Upper lobe of left lung (tissue), 6 donors: ENCODE measurements around the gene NACC2. TPM values are rescaled to one million over a fixed set of nuclear protein-coding genes. Genes with fewer than 3 reads are reported as not detected.

Source experiments
- ATAC-seq, 2 donors: fragments of 200-7000 bp; cut with Tn5 transposase; one replicate each; pipeline ENCODE4 v1.9.1; 2022; ENCODE audit warnings: mild to moderate bottlenecking in 2 of 2, moderate library complexity in 2 of 2; ENCODE audit not compliant: low FRiP score in 2 of 2
- DNase-seq, 2 donors: peaks; one replicate each; pipeline ENCODE4 v3.0.0-alpha.2; 2019 to 2020
- H3K27ac ChIP-seq, 4 donors: fragments of 200-600 bp; sonication (generic); one replicate each; pipeline ENCODE4 v1.5.1; 2016 to 2019
- H3K27me3 ChIP-seq, 4 donors: fragments of 200-600 bp; sonication (generic); one replicate each; pipeline ENCODE4 v1.5.1; 2017 to 2019
- H3K36me3 ChIP-seq, 4 donors: fragments of 200-600 bp; sonication (generic); one replicate each; pipeline ENCODE4 v1.5.1; 2016 to 2019
- H3K4me1 ChIP-seq, 4 donors: fragments of 200-600 bp; sonication (generic); one replicate each; pipeline ENCODE4 v1.5.1; 2018 to 2019
- H3K4me3 ChIP-seq, 4 donors: fragments of 200-600 bp; sonication (generic); one replicate each; pipeline ENCODE4 v1.5.1; 2017 to 2019; ENCODE audit warnings: mild to moderate bottlenecking in 2 of 4, moderate library complexity in 1 of 4
- H3K9me3 ChIP-seq, 4 donors: fragments of 200-600 bp; sonication (generic); one replicate each; pipeline ENCODE4 v1.5.1; 2018 to 2019
- EP300 ChIP-seq, 4 donors: sonication (generic); formaldehyde crosslinking; IDR thresholded peaks; one replicate each; pipeline ENCODE4 v1.5.1; 2017; ENCODE audit warnings: antibody characterized with exemption in 4 of 4, control low read depth in 2 of 4
- POLR2A ChIP-seq, 4 donors: fragments of 450-650 bp; IDR thresholded peaks; one replicate each; pipeline ENCODE4 v1.5.1; 2016 to 2017; ENCODE audit warnings: antibody characterized with exemption in 4 of 4, mild to moderate bottlenecking in 2 of 4
- POLR2AphosphoS5 ChIP-seq, 2 donors: sonication (generic); formaldehyde crosslinking; IDR thresholded peaks; one replicate each; pipeline ENCODE4 v1.5.1; 2017; ENCODE audit warnings: antibody characterized with exemption in 2 of 2
- WGBS, 2 donors: methylation state at CpG; one replicate each; pipeline ENCODE4 v1.1.5; 2017 to 2018; 5-methylcytosine and 5-hydroxymethylcytosine counted together
- total RNA-seq, 6 donors: library from RNA; depleted of rRNA in 4 of 6; stranded (reverse); fragments of >200 nt in 4 of 6; gene quantifications; one replicate each; pipeline versions ENCODE4 v1.1.0 to v1.2.1, GENCODE V29; 2016 to 2021
- TF ChIP-seq, protein P1 (sequence below), 6 experiments: fragments of 450-650 bp in 4 of 6; fragments of 200-600 bp in 2 of 6; sonication (generic) in 2 of 6; IDR thresholded peaks; one replicate each; pipeline ENCODE4 v1.5.1; 2016 to 2019; ENCODE audit warnings: antibody characterized with exemption in 6 of 6
- donor health status: DM: no; HTN: no; CAD: no; lungs with moderate emphysema.
- donor health status: DM: no; HTN: yes; CAD: no; lungs with severe emphysema.

The NACC2 gene
- total RNA-seq, 6 donors from 2014 or later: 16.8 to 38.4 (median 31.3) TPM

DNA sequence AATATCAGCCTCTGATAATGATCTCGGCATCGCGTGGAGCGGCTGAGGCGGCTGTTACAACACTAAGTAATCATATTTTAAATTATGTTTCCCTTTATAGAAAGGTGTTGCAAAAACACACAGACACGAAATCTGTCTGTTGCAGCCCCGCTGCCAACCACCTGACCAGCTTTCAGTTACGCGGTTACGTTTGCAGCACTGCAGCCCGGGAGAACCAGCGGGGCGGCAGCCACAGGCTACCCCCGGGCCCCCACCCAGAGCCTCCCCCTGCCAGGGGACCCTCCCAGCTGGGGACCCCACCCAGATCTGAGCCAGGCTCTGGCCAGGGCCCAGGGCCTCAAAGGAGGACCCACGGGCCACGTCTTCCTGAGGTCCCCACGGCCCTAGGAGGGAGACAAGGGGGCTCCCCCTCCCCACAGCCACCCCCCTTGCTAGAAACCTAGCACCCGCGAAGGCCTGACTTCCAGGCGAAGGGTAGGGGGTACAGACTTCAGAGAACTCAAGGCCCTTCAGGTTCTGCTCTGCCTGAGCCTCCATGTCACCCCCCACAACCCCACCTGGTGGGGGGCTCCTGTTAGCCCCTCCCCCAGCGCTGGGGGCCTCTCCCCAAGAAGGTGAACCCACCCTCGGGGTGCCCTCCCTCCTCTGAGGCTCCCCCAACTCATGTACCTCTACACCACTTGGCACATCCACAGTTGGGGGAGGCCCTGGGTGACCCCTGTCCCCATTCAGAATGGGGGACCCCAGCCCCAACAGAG lies 6.0 kb downstream of the NACC2 start:
- H3K9me3 ChIP-seq: no peaks in the 10 kb centered on the region
- H3K27ac ChIP-seq: peak overlapping the region in 3 of 4 donors; percentile 5 to 71 (median 14)
- TF ChIP-seq, protein P1, sequence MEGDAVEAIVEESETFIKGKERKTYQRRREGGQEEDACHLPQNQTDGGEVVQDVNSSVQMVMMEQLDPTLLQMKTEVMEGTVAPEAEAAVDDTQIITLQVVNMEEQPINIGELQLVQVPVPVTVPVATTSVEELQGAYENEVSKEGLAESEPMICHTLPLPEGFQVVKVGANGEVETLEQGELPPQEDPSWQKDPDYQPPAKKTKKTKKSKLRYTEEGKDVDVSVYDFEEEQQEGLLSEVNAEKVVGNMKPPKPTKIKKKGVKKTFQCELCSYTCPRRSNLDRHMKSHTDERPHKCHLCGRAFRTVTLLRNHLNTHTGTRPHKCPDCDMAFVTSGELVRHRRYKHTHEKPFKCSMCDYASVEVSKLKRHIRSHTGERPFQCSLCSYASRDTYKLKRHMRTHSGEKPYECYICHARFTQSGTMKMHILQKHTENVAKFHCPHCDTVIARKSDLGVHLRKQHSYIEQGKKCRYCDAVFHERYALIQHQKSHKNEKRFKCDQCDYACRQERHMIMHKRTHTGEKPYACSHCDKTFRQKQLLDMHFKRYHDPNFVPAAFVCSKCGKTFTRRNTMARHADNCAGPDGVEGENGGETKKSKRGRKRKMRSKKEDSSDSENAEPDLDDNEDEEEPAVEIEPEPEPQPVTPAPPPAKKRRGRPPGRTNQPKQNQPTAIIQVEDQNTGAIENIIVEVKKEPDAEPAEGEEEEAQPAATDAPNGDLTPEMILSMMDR (IDR thresholded peaks at IDR 0.05): no peak
- no peak for TF ChIP-seq EP300 (IDR thresholded peaks at IDR 0.05)
- peak in 1 of 2 donors; percentile 7 for TF ChIP-seq POLR2AphosphoS5 (IDR thresholded peaks at IDR 0.05)
- TF ChIP-seq POLR2A (IDR thresholded peaks at IDR 0.05): no peak
- 24 to 46% methylated on average over 10 to 18 of the region's 22 CpGs for WGBS, 2 donors
- H3K36me3 ChIP-seq: peaks cover 0 to 9% (median 0%) of the 10 kb centered on the region in 4 donors
- no peaks in the 10 kb centered on the region for H3K27me3 ChIP-seq
- no peak overlapping the region for H3K4me3 ChIP-seq
- DNase-seq (peak in 1 of 2 donors; percentile 62), ATAC-seq (no peak)
- H3K4me1 ChIP-seq: peaks cover 76 to 98% (median 84%) of the 10 kb centered on the region in 4 donors

DNA sequence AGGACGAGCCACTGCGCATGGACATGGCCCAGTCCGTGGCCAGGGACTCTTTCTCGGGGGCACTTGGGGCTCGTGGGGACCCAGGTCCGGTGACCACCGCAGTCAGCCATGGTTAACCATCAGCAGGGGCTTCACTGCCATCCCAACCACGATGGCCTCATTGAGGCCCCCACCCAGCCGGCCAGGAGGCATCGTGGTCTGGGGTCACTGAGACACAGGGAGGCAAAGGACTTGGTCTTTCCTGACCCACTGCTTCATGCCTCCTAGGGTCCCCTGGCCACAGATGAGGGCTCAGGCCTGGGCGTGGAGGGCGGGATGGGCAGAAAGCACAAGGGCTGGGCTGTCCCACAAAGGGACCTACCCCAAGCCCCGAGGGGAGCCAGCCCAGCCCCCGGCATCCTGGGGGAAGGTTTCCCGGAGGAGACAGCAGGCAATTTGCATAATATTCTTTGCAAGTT lies 6.6 kb downstream of the NACC2 start:
- H3K27ac ChIP-seq: peak overlapping the region in 1 of 4 donors; percentile 14
- TF ChIP-seq POLR2A (IDR thresholded peaks at IDR 0.05) (no peak), POLR2AphosphoS5 (IDR thresholded peaks at IDR 0.05) (no peak), EP300 (IDR thresholded peaks at IDR 0.05) (no peak)
- TF ChIP-seq, protein P1 (IDR thresholded peaks at IDR 0.05): no peak
- no peaks in the 10 kb centered on the region for H3K9me3 ChIP-seq
- H3K4me3 ChIP-seq: no peak overlapping the region
- H3K4me1 ChIP-seq: peaks cover 72 to 92% (median 79%) of the 10 kb centered on the region in 4 donors
- ATAC-seq (no peak), DNase-seq (peak in 1 of 2 donors; percentile 62)
- 68 to 72% methylated on average over 12 to 13 of the region's 15 CpGs for WGBS, 2 donors
- H3K36me3 ChIP-seq: peaks cover 0 to 9% (median 0%) of the 10 kb centered on the region in 4 donors
- H3K27me3 ChIP-seq: no peaks in the 10 kb centered on the region

DNA sequence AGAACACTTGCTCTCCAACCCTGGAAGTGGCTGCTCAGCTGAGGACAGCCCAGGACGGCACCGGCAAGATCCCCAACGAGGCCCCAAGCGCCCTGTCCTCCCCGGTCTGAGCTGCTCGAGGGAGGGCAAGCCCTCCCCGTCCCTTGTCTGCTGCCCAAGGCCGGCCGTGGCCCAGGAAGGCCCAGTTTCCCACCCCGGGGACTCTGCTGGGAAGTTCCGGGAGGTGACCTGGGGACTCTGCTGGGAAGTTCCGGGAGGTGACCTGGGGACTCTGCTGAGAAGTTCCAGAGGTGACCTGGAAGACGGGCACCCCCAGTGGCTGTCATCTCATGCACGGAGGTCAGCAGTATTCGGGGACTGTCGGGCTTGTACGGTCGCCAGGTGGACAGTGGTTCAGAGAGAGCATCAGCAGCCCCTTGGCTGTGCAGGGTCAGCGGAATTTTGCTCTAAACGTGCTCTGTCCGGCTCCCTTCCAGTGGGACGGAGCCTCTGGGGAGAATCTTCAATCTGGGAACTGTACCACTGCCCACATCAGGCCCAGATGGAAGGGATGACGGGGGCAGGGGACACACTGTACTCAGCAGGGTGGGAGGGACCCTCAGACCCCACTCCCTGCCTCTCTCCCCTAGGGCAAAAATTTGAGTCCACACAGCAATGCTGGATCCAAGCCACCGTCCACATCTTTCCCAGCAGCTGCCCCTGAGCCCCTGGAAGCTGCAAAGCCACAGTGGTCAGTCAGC lies 7.2 kb downstream of the NACC2 start:
- Histone ChIP-seq H3K27me3 (no peaks in the 10 kb centered on the region), H3K4me1 (peaks cover 66 to 88% (median 73%) of the 10 kb centered on the region in 4 donors), H3K27ac (peak overlapping the region in 1 of 4 donors; percentile 40), H3K4me3 (no peak overlapping the region), H3K9me3 (no peaks in the 10 kb centered on the region), H3K36me3 (peaks cover 0 to 9% (median under 1%) of the 10 kb centered on the region in 4 donors)
- 85 to 91% methylated on average over 8 to 23 of the region's 24 CpGs for WGBS, 2 donors
- TF ChIP-seq POLR2A (IDR thresholded peaks at IDR 0.05): no peak
- no peak for TF ChIP-seq EP300 (IDR thresholded peaks at IDR 0.05)
- TF ChIP-seq POLR2AphosphoS5 (IDR thresholded peaks at IDR 0.05): no peak
- TF ChIP-seq, protein P1 (IDR thresholded peaks at IDR 0.05): no peak
- DNase-seq (peak in 1 of 2 donors; percentile 50), ATAC-seq (no peak)

DNA sequence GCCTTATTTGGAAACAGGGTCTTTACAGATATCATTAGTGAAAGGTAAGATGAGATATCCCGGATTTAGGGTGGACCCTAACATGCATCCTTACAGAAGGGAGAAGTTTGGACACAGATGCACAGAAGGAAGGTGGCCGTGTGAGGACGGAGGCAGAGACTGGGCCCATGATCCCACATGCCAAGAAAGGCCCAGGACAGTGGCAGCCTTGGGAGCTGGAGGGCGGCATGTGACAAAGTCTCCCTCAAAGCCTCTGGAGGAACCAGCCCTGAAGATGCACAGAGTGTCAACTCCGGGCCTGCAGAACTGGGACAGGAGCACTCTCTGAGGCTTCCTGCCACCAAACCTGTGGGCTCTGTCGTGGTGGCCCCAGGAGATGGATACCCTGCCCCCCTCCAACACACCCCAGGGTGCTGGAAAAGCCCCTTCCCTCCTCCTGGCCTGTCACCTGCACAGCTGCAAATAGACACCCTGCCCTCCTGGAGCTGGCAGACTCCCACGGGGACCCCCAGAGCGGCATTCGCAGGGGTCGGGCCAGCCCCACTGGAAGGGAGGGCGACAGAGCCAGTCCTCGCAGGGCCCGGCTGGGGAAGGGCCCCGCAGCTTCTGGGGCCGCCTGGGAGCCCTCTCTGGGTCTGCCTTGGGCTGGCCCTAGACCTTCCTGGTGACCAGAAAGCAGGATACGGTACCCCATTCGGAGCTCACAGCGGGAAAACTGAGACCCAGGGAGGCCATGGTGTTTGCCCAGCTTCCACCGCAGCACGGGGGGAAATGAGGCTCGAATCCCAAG lies 7.9 kb downstream of the NACC2 start:
- H3K36me3 ChIP-seq: peaks cover 0 to 5% (median 1%) of the 10 kb centered on the region in 4 donors
- H3K4me1 ChIP-seq: peaks cover 60 to 88% (median 69%) of the 10 kb centered on the region in 4 donors
- no peaks in the 10 kb centered on the region for H3K27me3 ChIP-seq
- DNase-seq (peak in 1 of 2 donors; percentile 57), ATAC-seq (no peak)
- WGBS, 2 donors: 87% methylated on average over 4 to 16 of the region's 21 CpGs
- TF ChIP-seq, protein P1 (IDR thresholded peaks at IDR 0.05): no peak
- TF ChIP-seq POLR2A (IDR thresholded peaks at IDR 0.05) (no peak), EP300 (IDR thresholded peaks at IDR 0.05) (no peak), POLR2AphosphoS5 (IDR thresholded peaks at IDR 0.05) (no peak)
- peak overlapping the region in 2 of 4 donors; percentile 78 to 83 for H3K27ac ChIP-seq
- H3K9me3 ChIP-seq: no peaks in the 10 kb centered on the region
- H3K4me3 ChIP-seq: no peak overlapping the region
